ENCODE results near the gene FLT4. TPM values are rescaled to one million over a fixed set of nuclear protein-coding genes. Genes with fewer than 3 reads are reported as not detected.

Gene FLT4
- total RNA-seq, 1 donor from 2014 or later = 21.8 TPM

DNA sequence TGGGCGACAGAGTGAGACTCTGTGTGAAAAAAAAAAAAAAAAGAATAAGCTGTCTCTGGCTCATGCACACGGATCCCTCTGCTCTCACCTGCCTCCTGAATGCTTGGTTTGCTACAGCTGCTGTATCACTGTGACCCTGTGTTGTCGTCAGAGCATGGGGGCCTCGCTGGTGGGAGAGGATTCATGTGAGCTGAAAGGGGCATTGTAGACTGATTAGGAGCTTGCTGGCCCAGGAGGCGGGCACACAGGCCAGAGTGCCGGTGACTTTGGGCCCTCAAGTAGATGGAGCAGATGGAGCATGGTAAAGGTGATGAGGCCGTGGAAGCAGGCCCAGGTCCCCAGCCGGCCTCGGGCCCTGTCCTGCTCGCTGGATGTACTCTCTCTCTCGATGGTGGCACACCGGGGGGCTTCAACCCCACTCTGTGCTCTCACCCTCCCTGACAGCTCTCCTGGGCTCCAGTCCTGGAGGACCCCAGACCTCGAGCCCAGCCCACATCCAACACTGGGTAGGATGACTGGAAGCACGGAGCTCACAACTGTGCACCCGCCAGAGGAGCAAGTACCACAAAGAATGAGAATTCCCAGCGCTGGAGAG, 7.1 kb downstream of the FLT4 start:
- DNase-seq = no peak

DNA sequence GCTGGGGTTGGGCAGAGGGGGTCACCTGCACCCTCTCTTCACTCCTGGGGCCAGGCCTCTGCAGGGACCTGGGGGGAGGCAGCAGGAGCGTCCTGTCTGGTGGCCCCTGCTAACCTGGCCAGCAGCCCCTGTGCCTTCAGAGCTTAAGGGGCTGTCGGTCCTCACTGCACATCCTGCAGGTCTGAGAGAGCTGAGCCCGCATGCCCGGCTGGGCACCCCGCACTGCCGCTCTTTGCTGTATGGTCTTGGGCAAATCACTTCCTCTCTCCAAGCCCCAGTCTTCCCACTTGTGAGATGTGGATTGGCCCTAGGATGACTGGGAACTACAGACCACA, 7.9 kb downstream of the FLT4 start:
- DNase-seq = no peak

DNA sequence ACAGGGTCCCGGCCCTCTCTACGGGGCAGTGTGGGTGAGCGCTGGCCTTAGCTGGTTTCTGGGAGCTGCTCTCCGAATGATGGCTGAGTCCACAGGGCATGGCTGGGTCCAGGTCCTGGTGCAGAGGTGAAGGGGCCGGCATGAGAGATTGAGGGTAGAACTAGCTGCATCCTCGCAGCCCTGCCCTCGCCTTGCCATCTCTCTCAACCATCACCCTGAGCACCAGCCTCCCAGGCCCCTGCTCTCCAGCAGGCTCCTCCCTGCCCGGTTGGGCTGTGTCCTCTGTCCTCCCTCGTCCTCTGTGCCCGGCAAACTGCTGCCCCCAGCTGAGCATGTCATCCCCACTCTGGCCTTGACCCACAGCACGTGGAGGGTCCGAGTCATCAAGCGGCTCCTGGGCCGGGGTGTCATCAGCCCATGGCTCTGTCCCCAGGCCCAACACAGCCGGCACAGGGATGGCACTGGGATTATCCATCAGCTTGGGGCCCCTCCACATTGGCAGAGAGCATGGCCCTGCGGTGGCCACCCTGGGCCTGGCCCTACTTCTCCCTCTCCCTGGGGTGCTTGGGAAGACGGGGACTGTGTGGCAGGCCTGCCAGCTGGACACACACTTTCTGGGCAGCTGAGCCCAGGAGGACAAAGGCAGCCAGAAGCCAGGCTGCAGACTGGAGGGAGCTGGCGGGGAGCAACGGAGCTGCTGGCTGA, 8.4 kb downstream of the FLT4 start:
- no peak for DNase-seq

DNA sequence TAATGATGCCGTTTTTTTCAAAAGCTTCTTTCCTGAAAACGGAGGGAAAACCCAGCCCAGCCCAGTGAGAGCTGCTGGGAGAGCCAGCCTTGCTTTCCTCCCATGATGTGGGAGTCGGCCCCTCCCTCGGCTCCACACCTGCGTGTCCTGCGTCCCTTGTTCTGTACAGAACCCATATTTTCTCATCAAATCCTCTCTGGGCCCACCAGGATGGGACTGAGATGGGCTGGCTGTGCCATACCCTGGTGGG, 8.9 kb downstream of the FLT4 start:
- no peak for DNase-seq

DNA sequence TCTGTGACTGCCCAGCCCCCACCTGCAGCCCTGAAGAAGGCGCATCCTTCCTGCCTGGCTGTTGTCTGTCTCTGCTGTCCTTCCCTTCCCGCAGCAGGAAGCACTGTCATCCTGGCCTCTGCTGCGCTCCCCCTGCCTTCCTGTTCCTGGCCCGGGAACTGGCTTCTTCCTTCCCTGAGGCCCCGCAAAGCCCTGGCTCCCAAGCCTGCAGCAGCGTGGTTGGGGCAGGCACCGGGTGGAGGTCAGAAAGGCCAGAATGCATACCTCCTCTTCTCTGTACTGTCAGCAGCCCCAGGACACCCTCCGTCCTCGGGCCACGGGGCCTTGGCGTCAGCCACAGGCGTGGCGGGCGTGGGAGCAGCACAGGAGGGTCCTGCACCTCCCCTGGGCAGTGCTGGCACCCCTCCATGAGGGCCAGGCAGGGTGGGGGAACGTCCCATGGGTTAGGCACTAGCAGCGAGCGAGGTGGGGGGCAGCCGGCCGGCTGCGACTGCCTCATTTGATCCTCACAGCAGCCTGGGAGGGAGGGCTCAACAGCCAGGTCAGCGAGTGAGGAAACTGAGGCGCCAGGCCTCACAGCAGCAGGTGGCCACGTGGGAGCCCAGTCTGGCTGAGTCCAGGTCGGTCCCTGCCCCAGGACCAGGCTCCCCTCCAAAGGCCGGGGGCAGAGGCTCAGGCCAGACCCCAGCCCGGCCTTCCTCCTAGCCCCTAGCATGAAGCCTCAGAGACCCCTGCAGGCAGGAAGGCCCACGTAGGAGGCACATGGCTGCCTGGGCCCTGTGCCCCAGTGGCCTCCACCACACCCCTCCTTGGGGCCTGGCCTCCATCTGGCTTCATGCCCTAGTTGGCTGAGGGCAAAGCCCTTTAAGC, 9.4 kb downstream of the FLT4 start:
- no peak for DNase-seq

DNA sequence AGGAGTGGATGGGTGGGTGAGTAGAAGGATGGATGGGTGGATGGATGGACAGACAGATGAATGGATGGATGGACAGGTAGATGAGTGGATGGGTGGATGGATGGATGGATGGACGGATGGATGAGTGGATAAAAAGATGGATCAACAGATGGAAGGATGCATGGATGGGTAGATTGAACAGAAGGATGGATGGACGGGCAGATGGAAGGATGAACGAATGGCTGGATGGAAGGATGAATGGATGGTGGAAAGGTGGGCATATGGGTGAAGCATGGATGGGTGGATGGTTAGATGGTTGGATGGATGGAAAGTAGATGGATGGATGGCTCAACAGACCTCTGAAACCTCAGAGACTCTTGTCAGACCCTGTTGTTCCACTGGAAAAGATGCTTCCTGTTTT, 10.1 kb downstream of the FLT4 start:
- no peak for DNase-seq

DNA sequence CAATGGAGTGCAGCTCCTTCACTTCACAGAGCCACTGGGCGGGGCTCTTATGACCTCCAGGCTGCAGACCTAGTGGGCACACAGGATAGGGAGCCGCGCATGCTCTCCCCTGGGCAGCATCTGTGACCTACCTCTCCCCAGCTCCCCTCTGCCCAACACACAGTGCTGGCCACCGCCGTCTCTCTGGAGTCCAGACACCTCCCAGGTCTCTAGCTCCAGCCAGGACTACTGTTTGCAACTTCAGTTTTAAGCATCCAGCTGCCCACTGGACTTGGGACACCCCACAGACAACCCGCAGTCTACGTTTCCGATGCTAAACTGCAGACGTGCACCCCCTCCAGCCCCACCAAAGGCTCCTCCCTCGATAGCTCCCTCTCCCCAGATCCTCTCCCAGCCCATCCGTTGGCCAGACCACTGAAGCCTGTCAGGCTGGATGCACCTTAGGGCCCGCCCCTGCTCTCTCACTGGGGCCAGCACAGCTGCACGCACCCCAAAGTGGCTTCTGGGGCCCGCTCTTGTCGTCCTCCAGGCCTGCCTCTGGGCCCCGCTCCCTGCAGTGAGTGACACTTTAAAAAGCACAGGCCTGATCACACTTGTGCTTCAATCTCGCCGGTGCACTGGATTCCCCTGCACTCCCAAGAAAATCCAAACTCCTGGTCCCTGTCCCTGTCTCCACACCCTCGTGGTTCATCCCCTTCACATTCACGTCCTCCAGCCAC, 11.3 kb downstream of the FLT4 start:
- no peak for DNase-seq

DNA sequence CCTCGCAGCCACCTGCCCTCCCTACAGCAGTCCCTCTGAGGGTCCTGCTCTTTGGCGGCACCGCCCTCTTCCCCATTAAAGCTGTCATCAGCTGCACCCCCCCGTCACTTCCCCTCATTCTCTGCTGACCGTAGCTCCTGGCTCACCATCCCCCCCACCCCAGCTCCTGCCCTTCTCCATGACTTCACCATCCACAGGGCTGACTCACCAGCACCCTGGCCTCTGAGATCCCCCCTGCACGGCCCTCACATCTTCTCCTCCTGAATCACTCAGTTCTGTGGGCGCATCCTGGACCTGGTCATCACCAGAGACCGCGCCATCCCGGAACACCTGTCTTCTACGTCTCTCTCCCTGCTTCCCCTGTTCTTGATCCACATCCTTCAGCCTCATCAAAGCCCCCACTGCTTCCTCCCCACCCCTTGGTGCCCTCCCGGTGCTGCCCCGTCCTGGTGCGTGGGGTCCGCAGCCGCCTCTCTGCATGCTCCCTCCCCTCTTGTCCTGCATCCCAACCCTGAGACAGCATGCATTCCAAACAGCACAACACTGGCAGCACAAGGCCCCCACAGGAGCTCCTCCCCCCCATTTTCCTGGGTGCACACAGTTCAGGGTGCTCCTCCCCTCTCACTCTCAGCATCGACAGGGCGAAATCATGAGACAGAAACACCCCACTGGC, 12.9 kb downstream of the FLT4 start:
- DNase-seq = no peak

DNA sequence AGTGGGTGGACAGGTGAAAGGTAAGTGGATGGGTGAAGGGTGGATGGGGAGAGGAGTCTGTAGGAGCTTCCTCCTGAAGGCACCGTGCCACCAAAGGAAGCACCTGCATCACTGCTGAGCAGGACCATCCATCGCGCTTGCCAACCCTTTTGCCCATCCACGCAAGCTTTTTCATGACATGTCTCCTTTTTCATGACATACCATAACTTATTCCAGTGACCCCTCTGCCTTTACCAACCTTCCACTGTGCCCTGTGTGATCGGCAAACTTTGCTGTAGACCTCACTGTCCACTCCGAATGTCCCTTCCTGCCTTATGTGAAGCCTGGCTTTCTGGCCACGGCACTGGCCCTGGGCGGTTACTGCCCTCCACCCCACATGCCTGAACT, 13.4 kb downstream of the FLT4 start:
- no peak for DNase-seq

DNA sequence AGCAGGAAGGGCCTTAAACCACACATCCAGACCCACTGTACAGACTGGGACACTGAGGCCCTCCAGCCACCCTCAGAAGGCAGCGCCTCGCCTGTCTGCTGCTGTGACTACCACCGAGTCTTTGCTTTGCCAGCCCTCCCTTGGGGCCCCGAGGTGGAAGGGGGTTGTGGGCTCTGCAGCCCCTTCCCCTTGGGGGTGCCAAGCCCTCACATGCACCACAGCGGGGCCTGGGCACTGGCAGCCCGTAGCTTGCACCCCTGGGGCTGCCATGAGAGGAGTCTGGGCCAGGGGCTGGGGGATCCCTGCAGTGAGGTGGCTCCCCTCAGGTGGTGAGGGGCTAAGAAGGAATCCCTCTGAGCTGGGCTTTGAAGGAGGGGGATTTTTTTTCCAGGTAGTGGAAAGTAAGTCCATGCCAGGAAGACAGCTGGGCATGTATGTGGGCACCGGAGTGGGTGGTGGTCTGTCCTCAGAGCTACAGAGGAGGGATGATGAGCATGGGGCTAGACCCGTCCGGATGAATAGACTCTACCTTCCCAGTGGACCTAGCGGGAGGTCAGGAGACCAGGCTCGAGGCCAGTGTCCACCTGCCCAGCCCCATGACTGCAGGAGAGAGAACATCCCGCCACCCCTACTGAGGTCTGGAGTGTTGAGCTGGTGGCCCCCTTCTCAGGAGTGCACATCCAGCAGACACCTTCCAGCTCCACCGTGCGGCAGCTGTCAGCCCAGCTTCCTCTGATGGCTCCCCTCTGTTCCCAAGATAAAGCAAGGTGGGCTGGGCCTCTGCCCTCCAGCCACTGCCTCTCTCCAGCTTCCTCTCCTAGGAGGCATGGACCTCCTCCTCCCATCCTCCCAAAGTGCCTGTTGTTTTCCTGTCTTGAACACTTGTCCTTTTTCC, 15.9 kb downstream of the FLT4 start:
- DNase-seq = no peak

DNA sequence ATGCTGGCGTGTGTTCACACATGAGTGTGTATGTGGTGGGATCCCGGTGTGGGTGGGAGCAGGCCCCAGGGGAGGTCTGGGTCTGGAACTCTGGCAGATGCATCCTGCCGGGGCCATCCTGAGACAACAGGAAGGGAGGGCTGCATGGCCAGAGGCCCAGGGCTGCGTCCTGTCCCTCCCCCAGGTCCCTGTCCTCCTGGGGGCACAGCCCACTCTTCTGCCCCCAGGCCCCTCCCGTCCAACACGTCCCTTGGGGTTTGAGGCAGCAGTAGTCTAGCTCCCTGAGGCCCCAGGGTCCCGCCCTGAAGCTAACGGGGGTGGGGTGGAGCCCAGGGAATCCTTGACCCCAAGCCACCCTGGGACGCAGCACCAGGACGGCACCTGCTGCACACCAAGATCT, 16.6 kb downstream of the FLT4 start:
- DNase-seq = no peak

DNA sequence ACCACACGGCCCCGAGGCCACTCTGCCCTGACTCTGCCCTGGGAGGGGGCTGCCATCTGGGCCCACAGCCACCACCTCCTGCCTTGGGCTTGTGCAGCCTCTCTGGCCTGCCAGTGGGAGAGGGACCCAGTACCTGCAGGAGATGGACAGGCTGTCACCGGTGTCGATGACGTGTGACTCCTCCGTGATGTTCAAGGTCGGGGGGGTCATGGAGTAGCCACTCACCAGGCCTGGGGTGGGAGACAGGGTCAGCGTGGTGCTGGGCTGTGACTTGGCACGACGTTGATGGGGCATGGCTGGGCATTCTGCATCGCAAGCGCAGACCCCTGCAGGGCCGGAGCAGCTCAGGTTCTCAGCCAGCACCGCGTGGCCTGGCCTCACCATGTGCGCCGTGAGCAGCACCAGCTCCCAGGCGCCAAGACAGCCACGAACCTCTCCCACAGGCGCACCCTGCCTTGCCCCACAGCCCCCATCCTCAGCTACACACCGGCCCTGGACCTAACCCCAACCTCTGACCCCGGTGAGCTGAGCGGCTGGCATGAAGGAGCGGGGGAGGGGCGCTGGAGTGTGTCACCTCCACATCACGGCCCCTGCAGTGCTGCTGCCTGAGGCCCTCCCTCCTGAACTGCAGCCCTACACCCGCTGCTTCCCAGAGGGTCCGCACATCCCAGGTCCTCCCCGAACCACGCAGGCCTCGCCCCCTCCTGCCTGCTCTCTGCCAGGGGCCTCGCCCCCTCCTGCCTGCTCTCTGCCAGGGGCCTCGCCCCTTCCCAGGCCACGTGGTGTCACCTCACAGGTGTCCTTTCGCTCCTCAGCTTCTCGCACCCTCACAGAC, 17.6 kb downstream of the FLT4 start:
- no peak for DNase-seq

DNA sequence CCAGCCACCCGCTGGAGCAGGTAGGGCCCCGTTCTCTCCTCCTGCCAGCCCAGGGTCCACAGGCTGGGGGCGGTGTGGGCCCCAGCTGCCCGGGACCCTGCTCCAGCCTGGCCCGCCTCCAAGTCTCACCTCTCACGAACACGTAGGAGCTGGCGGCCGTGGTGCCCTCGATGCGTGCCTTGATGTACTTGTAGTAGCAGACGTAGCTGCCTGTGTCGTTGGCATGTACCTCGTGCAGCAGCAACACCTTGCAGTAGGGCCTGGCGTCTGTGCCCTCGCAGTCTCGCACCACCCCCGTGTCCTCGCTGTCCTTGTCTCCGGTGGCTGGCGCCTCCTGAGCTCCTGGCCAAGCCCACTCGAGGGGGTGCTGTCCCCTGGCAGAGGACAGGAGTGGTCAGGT, 19.0 kb downstream of the FLT4 start:
- DNase-seq = no peak

DNA sequence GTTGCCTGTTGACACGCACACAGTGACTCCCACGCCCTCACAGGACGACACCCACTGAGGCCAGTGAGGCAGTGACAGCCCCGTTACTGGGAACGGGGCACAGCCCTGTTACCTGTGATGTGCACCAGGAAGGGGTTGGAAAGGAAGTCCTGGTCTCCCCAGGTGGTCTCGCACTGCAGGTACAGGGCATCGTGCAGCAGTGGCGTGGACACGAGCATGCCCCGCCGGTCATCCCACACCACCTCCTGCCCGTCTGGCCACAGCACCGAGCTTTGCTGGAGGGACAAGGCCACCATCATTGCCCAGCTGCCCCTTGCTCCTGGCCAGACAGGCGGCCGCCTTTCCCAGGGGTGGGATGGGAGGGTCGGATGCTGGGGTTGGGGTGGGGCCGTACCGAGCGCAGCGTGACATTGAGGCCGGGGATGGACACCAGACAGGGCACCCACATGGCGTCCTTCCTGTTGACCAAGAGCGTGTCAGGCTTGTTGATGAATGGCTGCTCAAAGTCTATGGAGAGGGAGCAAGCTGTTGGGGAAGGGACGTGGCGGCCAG, 19.5 kb downstream of the FLT4 start:
- no peak for DNase-seq

DNA sequence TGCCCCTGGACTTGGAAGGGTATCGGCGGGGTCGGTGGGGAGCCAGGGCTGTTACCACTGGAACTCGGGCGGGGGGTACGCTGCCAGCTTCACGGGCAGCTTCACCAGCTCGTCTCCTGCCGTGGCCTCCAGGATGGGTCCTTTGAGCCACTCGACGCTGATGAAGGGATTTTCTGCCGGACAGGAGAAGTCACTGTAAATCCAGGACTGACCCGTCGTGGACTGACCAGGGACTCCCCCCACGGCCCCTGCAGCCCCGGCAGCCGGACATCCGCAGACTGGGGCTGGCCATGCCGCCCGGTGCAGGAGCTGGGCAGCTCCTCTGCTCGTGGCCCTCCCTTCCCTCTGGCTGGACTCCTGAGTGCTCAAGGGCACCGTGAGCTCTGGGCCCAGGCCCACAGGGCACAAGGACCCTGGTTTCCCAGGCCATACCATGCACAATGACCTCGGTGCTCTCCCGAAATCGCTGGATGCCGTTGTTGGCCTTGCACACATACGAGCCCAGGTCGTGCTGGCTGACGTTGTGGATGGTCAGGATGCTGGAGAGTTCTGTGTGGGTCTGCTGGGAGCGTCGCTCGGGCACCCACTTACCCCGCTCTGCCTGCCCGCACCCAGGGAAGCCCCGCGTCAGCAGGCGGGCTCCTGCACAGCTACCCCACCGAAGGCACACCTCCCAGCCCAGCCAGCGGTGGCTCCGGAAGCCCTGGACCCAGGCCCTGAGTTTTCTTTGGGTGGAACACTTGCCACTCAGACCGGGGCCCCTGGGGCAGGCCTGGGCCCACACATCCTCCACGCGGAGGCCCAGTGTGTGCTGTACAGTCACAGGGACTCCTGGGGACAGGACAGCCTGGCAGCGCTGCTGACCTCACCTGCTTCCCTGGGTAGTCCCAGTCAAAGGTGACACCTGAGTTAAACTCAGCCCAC, 20.3 kb downstream of the FLT4 start:
- no peak for DNase-seq

DNA sequence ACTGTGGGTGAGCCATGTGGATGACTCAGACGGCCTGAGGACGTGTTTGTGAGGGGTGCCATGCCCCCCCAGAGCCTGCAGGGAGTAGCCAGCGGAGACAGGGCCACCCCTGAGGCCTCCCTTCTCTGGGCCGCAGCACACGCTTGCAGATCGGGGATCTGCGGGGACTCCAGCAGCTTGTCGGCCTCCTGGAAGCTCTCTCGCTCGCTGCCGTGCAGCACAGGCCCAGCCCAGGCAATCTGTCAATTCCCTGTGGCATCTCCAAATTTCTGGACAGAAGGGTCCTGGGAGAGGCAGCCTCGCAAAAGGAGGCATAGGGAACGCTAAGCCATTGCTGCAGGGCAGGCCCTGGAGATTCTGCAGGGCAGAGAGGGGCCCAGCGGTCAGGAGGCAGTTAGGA, 21.2 kb downstream of the FLT4 start:
- DNase-seq = no peak

DNA sequence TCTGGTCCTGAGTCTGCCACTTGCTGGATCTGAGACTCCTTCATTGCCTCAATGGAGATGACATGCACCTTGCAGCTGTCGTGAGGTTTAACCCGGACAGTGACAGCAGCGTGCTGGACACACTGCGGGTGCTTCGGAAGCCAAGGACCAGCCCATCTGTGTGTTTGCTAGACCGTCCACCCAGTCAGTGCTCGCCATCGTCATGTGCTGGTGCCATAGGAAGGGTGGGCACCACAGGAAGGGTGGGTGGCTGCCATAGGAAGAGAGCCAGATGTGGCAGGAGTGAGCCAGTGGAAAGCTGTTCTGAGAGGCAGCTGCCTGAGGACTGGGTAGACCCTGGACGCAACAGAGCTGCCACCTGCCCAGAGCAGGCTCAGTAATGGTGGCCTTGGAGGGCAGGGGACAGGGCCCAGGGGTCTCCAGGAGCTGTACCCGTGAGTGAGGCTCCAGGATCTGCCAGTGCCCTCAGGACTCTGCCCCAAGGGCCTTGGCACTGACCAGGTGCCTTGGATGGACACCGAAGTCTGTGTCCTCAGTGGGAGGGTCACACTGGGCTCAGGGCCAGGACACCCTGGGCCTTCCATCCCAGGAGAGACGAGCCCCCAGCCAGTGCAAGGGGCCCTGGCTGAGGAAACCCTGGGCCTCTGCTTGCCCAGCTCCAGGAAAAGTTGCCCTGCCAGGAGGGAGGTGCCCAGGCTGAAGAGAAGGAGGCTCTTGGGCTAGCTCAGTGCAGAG, 21.8 kb downstream of the FLT4 start:
- peak; percentile 30 for DNase-seq

DNA sequence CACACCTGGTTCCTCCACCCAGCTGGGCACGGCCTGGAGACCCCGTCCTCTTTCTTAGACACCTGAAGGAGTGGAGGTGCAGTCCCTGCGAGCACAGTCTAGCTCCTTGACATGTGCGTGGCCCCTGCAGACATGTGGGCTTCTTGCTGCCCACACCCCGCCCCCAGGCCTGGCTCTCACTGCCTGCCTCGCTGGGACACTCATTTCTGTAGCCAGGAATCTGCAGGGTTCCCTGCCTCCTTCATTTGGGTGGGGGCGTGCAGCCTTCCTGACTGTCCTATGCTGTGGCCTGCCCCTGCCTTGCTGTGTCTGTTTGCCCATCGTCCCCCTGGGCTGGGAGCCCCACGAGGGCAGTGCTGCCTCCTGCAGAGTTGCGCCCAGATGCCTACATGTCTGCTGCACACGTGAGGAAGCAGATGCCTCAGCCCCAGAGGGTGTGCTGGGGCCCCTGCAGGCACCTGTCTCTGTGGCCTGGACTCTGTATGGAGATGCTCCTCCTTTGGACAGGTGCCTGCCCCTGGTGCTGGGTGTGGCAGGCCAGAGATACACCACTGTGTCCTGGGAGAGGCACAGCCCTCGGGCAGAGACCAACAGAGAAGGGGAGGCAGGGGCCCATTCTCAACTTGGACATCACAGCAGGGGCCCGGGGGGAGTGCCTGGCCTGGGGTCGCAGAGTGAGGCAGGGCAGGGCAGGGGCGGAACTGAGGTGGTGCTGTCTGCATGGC, 22.6 kb downstream of the FLT4 start:
- no peak for DNase-seq
